ENCODE results near the gene LYPD8.

Gene LYPD8

GRCh38 chr1:248730507-248731335, 24.8 kb downstream of the LYPD8 start:
- no peak overlapping the region for H3K9ac ChIP-seq (ENCODE audit: low read length)
- no peaks in the 10 kb centered on the region for H3K4me1 ChIP-seq (ENCODE audit: control insufficient read depth, insufficient read depth, low read length)
- no peak overlapping the region for H3K27ac ChIP-seq (ENCODE audit: low read depth, low read length)
- no peak overlapping the region for H3K4me3 ChIP-seq (ENCODE audit: low read length)
- H3K36me3 ChIP-seq (ENCODE audit: control insufficient read depth, insufficient read depth, low read length) = no peaks in the 10 kb centered on the region
- H3K27me3 ChIP-seq (ENCODE audit: control insufficient read depth, insufficient read depth, low read length) = no peaks in the 10 kb centered on the region

DNA sequence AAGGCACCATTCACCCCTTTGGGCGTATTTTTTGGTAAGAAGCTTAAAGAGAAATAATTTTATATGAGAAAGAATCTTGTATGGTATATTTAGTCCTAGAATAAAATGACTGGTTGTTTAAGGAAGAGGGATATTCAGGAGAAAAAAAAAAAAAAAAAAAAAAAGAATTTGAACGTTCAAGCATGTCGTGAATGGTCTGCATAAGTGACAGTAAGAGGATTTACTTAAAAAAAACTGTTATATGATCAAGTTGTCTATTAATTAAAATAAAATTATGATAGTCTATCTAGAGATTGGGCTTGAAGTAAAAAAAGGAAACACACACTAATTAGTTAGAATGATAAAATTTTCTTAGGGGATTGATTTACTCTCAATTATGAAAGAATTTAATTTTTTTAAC, 41.3 kb downstream of the LYPD8 start:
- Histone ChIP-seq H3K4me1 (ENCODE audit: control insufficient read depth, insufficient read depth, low read length) (no peaks in the 10 kb centered on the region), H3K4me3 (ENCODE audit: low read length) (no peak overlapping the region), H3K9ac (ENCODE audit: low read length) (no peak overlapping the region), H3K27ac (ENCODE audit: low read depth, low read length) (no peak overlapping the region), H3K27me3 (ENCODE audit: control insufficient read depth, insufficient read depth, low read length) (no peaks in the 10 kb centered on the region), H3K36me3 (ENCODE audit: control insufficient read depth, insufficient read depth, low read length) (no peaks in the 10 kb centered on the region)

DNA sequence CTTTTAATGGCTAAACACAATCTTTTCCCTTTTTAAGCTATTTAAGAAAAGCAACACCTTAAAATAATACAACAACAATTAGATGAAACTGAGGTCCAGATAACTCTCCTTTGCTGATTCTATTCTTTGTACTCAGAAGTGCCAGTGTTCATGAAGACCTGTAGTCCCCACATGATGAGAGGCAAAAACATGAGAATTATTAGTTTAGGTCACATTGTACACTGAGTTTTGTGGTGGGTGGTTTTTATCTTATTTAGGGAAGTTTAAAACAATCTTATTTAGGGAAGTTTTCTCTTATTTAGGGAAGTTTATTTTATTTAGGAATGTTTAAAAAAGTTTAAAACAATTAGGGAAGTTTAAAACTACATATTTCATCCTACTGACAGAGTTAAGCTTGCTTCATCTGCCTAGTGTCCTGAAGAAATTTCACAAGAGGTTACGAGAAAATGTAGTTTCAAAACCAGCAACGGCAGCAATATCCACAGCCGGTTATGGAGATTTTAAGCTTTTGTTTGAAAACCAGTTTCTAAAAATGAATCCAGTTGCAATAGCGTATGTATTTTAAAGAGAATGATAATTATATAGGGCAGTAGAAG, 45.2 kb downstream of the LYPD8 start:
- Histone ChIP-seq H3K4me1 (ENCODE audit: control insufficient read depth, insufficient read depth, low read length) (no peaks in the 10 kb centered on the region), H3K36me3 (ENCODE audit: control insufficient read depth, insufficient read depth, low read length) (no peaks in the 10 kb centered on the region), H3K27me3 (ENCODE audit: control insufficient read depth, insufficient read depth, low read length) (no peaks in the 10 kb centered on the region), H3K4me3 (ENCODE audit: low read length) (no peak overlapping the region), H3K27ac (ENCODE audit: low read depth, low read length) (no peak overlapping the region), H3K9ac (ENCODE audit: low read length) (no peak overlapping the region)

DNA sequence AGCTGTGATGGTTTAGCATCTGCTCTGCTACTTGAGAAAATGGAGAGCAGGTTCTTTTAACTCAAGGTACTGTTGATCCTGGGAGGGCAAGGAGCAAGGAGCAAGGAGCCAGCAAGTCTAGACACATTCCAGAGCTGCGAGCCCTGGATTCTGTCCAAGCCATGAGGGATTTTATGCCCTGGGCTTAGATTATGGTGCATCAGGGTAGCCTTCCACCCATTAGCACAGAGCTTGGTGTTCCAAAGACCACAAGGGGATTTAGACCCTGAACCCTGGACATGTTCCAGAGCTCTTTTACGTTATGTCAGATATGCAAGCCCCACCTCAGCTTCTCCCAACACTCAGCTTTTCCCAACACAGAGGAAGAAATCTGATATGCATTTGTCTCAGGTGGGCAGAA, 51.0 kb downstream of the LYPD8 start:
- H3K9ac ChIP-seq (ENCODE audit: low read length) = no peak overlapping the region
- no peak overlapping the region for H3K4me3 ChIP-seq (ENCODE audit: low read length)
- H3K4me1 ChIP-seq (ENCODE audit: control insufficient read depth, insufficient read depth, low read length) = no peaks in the 10 kb centered on the region
- no peaks in the 10 kb centered on the region for H3K27me3 ChIP-seq (ENCODE audit: control insufficient read depth, insufficient read depth, low read length)
- no peak overlapping the region for H3K27ac ChIP-seq (ENCODE audit: low read depth, low read length)
- no peaks in the 10 kb centered on the region for H3K36me3 ChIP-seq (ENCODE audit: control insufficient read depth, insufficient read depth, low read length)

- no peak overlapping the region for H3K9ac ChIP-seq (ENCODE audit: low read length)
- H3K36me3 ChIP-seq (ENCODE audit: control insufficient read depth, insufficient read depth, low read length) = no peaks in the 10 kb centered on the region
- H3K4me3 ChIP-seq (ENCODE audit: low read length) = no peak overlapping the region
- H3K27ac ChIP-seq (ENCODE audit: low read depth, low read length) = no peak overlapping the region
- H3K4me1 ChIP-seq (ENCODE audit: control insufficient read depth, insufficient read depth, low read length) = no peaks in the 10 kb centered on the region
- H3K27me3 ChIP-seq (ENCODE audit: control insufficient read depth, insufficient read depth, low read length) = no peaks in the 10 kb centered on the region
Measured at GRCh38 chr1:248703674-248704073, 51.9 kb downstream of the LYPD8 start.

DNA sequence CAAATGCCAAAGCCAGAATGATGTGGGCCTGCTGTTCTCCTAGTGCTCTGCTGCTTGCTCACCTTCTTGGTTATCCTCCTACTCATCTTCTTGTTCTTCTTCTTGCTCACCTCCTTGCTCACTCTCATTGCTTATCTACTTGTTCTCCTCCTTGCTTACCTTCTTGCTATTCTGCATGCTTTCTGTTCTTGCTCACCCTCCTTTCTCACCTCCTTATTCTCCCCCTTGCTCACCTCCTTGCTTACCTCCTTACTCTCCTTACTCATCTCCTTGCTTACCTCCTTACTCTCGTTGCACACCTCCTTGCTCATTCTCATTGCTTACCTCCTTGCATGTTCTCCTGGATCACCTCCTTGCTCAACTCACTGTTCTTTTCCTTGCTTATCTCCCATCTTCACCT, 52.8 kb downstream of the LYPD8 start, which contains the start of gene OR14I1:
TSS of gene OR14I1 (minus strand) at position 53 of the 400 bp plus-strand sequence.
- Histone ChIP-seq H3K4me1 (ENCODE audit: control insufficient read depth, insufficient read depth, low read length) (no peaks in the 10 kb centered on the region), H3K27ac (ENCODE audit: low read depth, low read length) (no peak within 1 kb of the TSS), H3K9ac (ENCODE audit: low read length) (no peak within 1 kb of the TSS), H3K27me3 (ENCODE audit: control insufficient read depth, insufficient read depth, low read length) (no peaks in the 10 kb centered on the region), H3K4me3 (ENCODE audit: low read length) (no peak within 1 kb of the TSS), H3K36me3 (ENCODE audit: control insufficient read depth, insufficient read depth, low read length) (no peaks in the 10 kb centered on the region)

DNA sequence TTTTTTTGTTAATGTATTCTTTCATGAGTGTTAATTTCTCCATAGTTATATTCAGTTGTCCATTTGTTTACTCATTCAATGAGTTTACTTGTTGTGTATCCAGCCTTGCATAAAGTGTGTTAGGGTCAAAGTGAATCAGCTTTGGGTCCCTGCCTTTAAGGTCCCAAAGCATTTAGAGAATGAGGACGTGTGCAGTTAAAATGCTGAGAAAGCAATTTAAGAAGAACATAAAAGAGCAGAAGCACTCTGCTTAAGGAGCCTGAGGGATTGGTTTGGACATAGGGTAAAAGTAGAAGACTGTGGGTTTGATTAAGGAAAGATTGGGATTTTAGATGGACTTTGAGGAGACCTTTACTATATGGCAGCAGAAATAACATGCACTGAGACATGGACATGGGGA, 56.5 kb downstream of the LYPD8 start:
- H3K4me1 ChIP-seq (ENCODE audit: control insufficient read depth, insufficient read depth, low read length) = no peaks in the 10 kb centered on the region
- H3K4me3 ChIP-seq (ENCODE audit: low read length) = no peak overlapping the region
- H3K27me3 ChIP-seq (ENCODE audit: control insufficient read depth, insufficient read depth, low read length) = no peaks in the 10 kb centered on the region
- H3K9ac ChIP-seq (ENCODE audit: low read length) = no peak overlapping the region
- no peaks in the 10 kb centered on the region for H3K36me3 ChIP-seq (ENCODE audit: control insufficient read depth, insufficient read depth, low read length)
- no peak overlapping the region for H3K27ac ChIP-seq (ENCODE audit: low read depth, low read length)

- no peaks in the 10 kb centered on the region for H3K27me3 ChIP-seq (ENCODE audit: control insufficient read depth, insufficient read depth, low read length)
- no peak overlapping the region for H3K27ac ChIP-seq (ENCODE audit: low read depth, low read length)
- no peaks in the 10 kb centered on the region for H3K4me1 ChIP-seq (ENCODE audit: control insufficient read depth, insufficient read depth, low read length)
- no peaks in the 10 kb centered on the region for H3K36me3 ChIP-seq (ENCODE audit: control insufficient read depth, insufficient read depth, low read length)
- H3K4me3 ChIP-seq (ENCODE audit: low read length) = no peak overlapping the region
- H3K9ac ChIP-seq (ENCODE audit: low read length) = no peak overlapping the region
Measured at GRCh38 chr1:248697907-248698306, 57.7 kb downstream of the LYPD8 start.

- Histone ChIP-seq H3K4me1 (ENCODE audit: control insufficient read depth, insufficient read depth, low read length) (no peaks in the 10 kb centered on the region), H3K27ac (ENCODE audit: low read depth, low read length) (no peak overlapping the region), H3K9ac (ENCODE audit: low read length) (no peak overlapping the region), H3K27me3 (ENCODE audit: control insufficient read depth, insufficient read depth, low read length) (no peaks in the 10 kb centered on the region), H3K4me3 (ENCODE audit: low read length) (no peak overlapping the region), H3K36me3 (ENCODE audit: control insufficient read depth, insufficient read depth, low read length) (no peaks in the 10 kb centered on the region)
Measured at GRCh38 chr1:248696774-248697173, 58.8 kb downstream of the LYPD8 start.

GRCh38 chr1:248696261-248696660, 59.3 kb downstream of the LYPD8 start:
- no peak overlapping the region for H3K4me3 ChIP-seq (ENCODE audit: low read length)
- no peaks in the 10 kb centered on the region for H3K36me3 ChIP-seq (ENCODE audit: control insufficient read depth, insufficient read depth, low read length)
- H3K27me3 ChIP-seq (ENCODE audit: control insufficient read depth, insufficient read depth, low read length) = no peaks in the 10 kb centered on the region
- no peak overlapping the region for H3K27ac ChIP-seq (ENCODE audit: low read depth, low read length)
- H3K4me1 ChIP-seq (ENCODE audit: control insufficient read depth, insufficient read depth, low read length) = no peaks in the 10 kb centered on the region
- H3K9ac ChIP-seq (ENCODE audit: low read length) = no peak overlapping the region

- no peak overlapping the region for H3K9ac ChIP-seq (ENCODE audit: low read length)
- H3K4me3 ChIP-seq (ENCODE audit: low read length) = no peak overlapping the region
- H3K4me1 ChIP-seq (ENCODE audit: control insufficient read depth, insufficient read depth, low read length) = no peaks in the 10 kb centered on the region
- no peak overlapping the region for H3K27ac ChIP-seq (ENCODE audit: low read depth, low read length)
- no peaks in the 10 kb centered on the region for H3K36me3 ChIP-seq (ENCODE audit: control insufficient read depth, insufficient read depth, low read length)
- H3K27me3 ChIP-seq (ENCODE audit: control insufficient read depth, insufficient read depth, low read length) = no peaks in the 10 kb centered on the region
Measured at GRCh38 chr1:248695451-248696132, 60.0 kb downstream of the LYPD8 start.

DNA sequence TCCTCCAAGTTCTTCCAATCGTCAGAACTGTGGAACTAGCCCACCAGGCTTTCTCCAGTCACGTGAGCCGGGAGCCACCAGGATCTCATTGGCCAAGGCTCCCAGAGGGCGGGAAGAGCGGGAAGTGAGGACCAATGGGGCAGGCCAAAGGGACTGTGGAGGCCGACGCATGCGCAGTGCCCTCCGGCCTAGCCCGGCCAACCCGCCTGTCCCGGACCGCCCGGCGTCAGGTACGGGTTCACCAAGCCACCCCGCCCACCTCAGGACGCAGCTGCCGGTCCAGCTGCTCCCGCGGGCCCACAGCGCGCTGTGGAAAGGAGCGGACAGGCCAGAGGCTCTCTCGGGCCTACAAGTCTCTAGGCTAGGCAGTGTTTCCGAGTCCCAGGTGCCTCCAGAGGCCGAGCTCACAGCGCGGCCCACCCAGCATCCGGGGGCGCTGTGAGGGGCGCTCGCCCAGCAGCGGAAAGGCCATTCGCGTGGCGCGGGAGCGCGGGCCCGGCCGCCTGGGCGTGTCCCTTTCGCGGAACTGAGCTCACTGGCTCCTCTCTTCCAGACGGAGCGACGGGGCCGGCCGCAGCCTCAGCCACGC, 63.9 kb downstream of the LYPD8 start:
- no peaks in the 10 kb centered on the region for H3K36me3 ChIP-seq (ENCODE audit: control insufficient read depth, insufficient read depth, low read length)
- H3K4me1 ChIP-seq (ENCODE audit: control insufficient read depth, insufficient read depth, low read length) = no peaks in the 10 kb centered on the region
- H3K9ac ChIP-seq (ENCODE audit: low read length) = no peak overlapping the region
- H3K4me3 ChIP-seq (ENCODE audit: low read length) = no peak overlapping the region
- H3K27ac ChIP-seq (ENCODE audit: low read depth, low read length) = no peak overlapping the region
- no peaks in the 10 kb centered on the region for H3K27me3 ChIP-seq (ENCODE audit: control insufficient read depth, insufficient read depth, low read length)

Data from rectal smooth muscle tissue (tissue), 1 donor.